Neural cell (in vitro differentiated cells): ENCODE data around the gene ANTXR1.

Source experiments
- CTCF ChIP-seq: fragments of 450-650 bp; IDR thresholded peaks from 2 replicates; pipeline ENCODE4 v1.5.1; 2014; ENCODE audit warnings: antibody characterized with exemption, mild to moderate bottlenecking, moderate library complexity; ENCODE audit not compliant: poor library complexity, severe bottlenecking
- EP300 ChIP-seq: fragments of 450-650 bp; conservative IDR thresholded peaks from 2 replicates; pipeline ENCODE4 v1.6.1; 2014; ENCODE audit warnings: antibody characterized with exemption, mild to moderate bottlenecking, moderate library complexity; ENCODE audit not compliant: poor library complexity, severe bottlenecking
- EZH2 ChIP-seq: fragments of 200-600, 300-800 bp; shearing (Covaris generic), sonication (generic); IDR thresholded peaks from 2 replicates; pipeline ENCODE4 v1.6.1; 2014; ENCODE audit warnings: antibody characterized with exemption, low read length, borderline replicate concordance, mild to moderate bottlenecking; ENCODE audit not compliant: insufficient read depth, poor library complexity, severe bottlenecking
- MXI1 ChIP-seq: fragments of 450-650 bp; conservative IDR thresholded peaks from 2 replicates; pipeline ENCODE4 v1.6.1; 2014; ENCODE audit warnings: antibody characterized with exemption, mild to moderate bottlenecking; ENCODE audit not compliant: poor library complexity, severe bottlenecking
- POLR2AphosphoS5 ChIP-seq: IDR thresholded peaks from 2 replicates; pipeline ENCODE4 v1.6.1; 2012
- RAD21 ChIP-seq: fragments of 450-650 bp; conservative IDR thresholded peaks from 2 replicates; pipeline ENCODE4 v1.6.1; 2014; ENCODE audit warnings: antibody characterized with exemption, mild to moderate bottlenecking, moderate library complexity
- REST ChIP-seq: IDR thresholded peaks from 2 replicates; pipeline ENCODE4 v1.6.1; 2012; ENCODE audit warnings: borderline replicate concordance
- TAF1 ChIP-seq: IDR thresholded peaks from 2 replicates; pipeline ENCODE4 v1.6.1; 2012; ENCODE audit warnings: low read depth

- TF ChIP-seq REST (no peak), MXI1 (no peak), CTCF (no peak), EZH2 (no peak), POLR2AphosphoS5 (no peak), EP300 (no peak), TAF1 (no peak), RAD21 (no peak)
Observed at GRCh38 chr2:69088466-69088865, 75.5 kb downstream of the ANTXR1 start.
